ENCODE data around the gene RAB37.

RAB37 gene

GRCh38 chr17:74754832-74755231, 17.8 kb downstream of the RAB37 start:
- no peak overlapping the region for H3K4me3 ChIP-seq (ENCODE audit: low read depth, low read length)
- DNase-seq (ENCODE audit: low read depth): no peak
- no peak for TF ChIP-seq CTCF (IDR thresholded peaks at IDR 0.05; ENCODE audit: low read depth, low read length, missing control alignments)

GRCh38 chr17:74755533-74755932, 18.5 kb downstream of the RAB37 start:
- no peak for DNase-seq (ENCODE audit: low read depth)
- TF ChIP-seq CTCF (IDR thresholded peaks at IDR 0.05; ENCODE audit: low read depth, low read length, missing control alignments): no peak

GRCh38 chr17:74756891-74757290, 19.8 kb downstream of the RAB37 start:
- TF ChIP-seq CTCF (IDR thresholded peaks at IDR 0.05; ENCODE audit: low read depth, low read length, missing control alignments): no peak
- no peak for DNase-seq (ENCODE audit: low read depth)
- no peak overlapping the region for H3K4me3 ChIP-seq (ENCODE audit: low read depth, low read length)

More at GRCh38 chr17:74755533-74755932, 18.5 kb downstream of the RAB37 start:
- no peak overlapping the region for H3K4me3 ChIP-seq (ENCODE audit: low read depth, low read length)

- TF ChIP-seq CTCF (IDR thresholded peaks at IDR 0.05; ENCODE audit: low read depth, low read length, missing control alignments): no peak
- no peak overlapping the region for H3K4me3 ChIP-seq (ENCODE audit: low read depth, low read length)
- DNase-seq (ENCODE audit: low read depth): no peak
Measured at GRCh38 chr17:74757502-74757901, 20.4 kb downstream of the RAB37 start.

- no peak overlapping the region for H3K4me3 ChIP-seq (ENCODE audit: low read depth, low read length)
- no peak for TF ChIP-seq CTCF (IDR thresholded peaks at IDR 0.05; ENCODE audit: low read depth, low read length, missing control alignments)
- DNase-seq (ENCODE audit: low read depth): no peak
Measured at GRCh38 chr17:74757931-74758847, 21.1 kb downstream of the RAB37 start.

- no peak overlapping the region for H3K4me3 ChIP-seq (ENCODE audit: low read depth, low read length)
- TF ChIP-seq CTCF (IDR thresholded peaks at IDR 0.05; ENCODE audit: low read depth, low read length, missing control alignments): no peak
- DNase-seq (ENCODE audit: low read depth): no peak
Measured at GRCh38 chr17:74758848-74759168, 21.8 kb downstream of the RAB37 start.
